Activated CD4-positive, CD25-positive, alpha-beta regulatory T cell treated with anti-CD3 and anti-CD28 coated beads, Interleukin-2, amount 50 U/mL, for 72 hours (primary cell): ENCODE measurements around the gene GRHL3.

Experiments
- DNase-seq: peaks from one replicate; pipeline ENCODE4 v3.0.0; 2021

GRHL3 gene

DNA sequence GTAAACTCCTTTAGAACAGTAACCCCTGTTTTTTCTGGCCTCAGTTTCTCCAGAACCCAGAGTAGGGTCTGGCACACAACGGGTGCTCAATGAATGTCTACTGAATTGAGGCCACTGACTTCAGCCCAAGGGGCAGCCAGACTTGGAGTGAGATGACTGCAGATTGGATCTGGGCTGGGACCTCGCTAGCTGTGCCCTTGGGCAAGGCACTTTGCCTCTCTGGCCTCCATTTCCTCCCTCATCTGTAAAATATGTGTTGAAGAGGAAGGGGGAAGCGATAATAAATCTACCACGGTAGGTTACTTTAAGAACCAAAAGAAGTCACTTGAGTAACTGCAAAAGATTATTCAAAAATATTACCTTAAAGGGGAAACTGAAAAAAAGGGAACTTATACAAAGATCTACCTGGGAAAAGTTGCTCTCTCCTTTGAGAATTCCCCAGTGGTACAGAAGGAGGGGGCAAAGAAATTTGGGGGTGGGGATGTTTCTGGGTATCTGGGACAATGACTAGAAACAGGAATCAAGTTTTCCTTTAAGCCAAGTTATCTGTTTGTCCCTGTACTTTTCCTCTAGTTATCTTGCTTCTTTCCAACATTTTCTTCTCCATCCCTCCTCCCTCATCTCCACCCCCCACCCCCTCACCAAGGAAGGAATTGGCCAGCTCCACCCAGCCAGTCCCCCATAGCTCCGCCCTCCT lies 394 bp upstream of the GRHL3 start:
- no peak for DNase-seq

DNA sequence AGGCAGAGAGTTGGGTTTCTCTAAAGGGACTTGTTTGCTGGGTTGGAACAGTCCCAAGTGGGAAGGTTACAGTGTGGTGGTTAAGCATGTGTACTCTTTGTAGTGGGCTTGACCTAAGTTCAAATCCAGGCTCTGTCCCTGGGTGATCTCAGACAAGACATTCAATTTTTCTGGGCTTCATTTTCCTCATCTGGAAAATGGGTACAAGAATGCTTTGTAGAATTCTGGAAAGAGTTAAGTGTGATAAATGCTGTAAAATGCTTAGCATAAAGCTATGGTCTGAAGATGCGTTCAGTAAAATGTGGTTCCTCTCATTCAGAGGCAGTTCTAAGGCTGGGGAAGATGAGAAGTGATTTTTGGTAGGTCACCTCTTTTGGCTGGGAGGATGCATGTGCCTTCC lies 805 bp downstream of the GRHL3 start:
- no peak for DNase-seq

DNA sequence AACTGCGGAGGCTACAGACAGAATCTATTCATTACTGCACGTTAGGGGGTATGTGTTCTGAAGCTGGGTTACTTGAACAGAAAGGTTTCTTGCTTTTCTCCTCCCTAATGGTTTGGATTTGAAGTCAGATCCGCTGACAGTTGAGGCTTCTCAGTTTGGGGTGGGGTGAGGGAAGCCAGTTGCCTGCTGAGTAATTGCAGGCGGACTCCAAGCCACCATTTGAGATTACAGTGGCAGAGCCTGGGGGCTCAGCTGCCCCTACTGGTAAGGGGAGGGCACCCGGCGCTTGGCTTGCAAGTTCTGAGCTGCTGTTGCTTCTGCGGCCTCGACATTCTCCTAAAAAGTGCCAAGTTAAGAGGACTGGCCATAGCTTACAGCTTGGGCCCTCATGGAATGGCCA lies 2.0 kb downstream of the GRHL3 start:
- DNase-seq = peak; percentile 27

DNA sequence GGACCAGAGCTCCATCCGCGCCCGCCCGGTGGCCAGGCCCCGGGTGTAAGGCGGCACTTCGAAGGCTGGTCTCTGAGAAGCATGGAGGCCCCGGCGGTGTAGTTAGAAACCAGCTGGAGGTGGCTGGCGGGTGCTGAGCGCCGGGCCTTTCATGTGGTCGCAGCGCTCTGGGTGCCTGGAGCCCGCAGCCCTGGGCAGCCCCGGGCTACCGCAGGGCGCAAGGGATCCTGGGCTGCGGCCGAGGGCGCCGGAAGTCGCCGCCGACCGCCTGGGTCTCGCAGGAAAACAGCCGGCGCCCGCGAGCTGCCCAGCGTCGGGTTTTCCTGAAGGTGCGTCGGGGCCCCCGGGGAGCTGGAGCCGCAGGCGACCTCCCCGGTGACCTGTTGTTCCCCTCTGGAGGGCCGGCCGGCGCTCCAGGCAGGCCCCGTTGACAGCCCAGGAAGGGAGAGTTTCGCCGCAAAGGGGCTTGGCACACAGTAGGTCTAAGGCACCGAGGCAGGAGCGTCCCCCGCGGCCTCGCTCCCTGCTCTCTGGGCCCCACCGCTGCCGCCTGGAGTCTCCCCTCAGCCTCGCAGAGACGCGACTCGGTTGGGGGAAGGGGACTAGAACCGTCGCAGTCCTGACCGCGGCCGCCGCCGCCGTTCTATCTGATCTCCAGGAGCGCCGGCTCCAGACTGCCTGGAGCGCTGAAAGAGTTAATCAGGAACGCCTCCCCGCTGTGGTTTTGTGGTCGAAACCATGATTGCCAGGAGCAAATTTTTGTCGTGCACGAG lies 2.7 kb downstream of the GRHL3 start:
- DNase-seq = peak; percentile 76

DNA sequence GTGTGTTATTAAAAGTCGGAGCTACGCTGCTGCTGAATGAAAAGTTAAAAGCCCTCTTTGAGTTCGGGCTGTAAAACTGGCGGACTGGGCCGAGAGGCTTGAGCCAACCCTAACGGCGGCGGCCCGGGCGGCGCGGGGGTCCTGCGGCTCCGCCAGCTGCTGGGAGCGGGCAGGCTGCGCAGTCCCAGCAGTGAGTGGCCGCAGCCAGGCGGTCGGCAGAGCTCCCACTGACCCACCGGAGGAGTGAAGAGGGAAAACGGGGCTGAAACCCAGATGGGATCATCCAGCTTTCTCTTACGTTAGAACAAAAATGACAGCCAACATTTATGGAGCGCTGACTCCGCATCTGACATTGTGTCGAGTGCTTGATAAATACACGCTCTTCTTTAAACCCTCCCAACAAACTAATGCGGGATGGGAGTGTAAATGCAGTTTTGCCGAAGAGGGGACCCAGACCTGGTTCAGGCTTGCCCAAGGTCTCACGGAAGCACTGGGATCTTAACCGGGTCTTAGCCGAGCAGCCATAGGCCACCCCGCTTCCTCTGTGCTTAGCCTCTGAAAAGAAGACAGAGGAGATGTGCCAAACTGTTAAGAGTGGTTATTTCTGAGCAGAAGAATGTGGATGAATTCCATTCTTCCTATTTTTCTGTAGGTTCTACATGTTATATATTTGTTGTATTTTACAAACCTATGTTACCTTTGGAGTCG lies 3.5 kb downstream of the GRHL3 start:
- DNase-seq = no peak

DNA sequence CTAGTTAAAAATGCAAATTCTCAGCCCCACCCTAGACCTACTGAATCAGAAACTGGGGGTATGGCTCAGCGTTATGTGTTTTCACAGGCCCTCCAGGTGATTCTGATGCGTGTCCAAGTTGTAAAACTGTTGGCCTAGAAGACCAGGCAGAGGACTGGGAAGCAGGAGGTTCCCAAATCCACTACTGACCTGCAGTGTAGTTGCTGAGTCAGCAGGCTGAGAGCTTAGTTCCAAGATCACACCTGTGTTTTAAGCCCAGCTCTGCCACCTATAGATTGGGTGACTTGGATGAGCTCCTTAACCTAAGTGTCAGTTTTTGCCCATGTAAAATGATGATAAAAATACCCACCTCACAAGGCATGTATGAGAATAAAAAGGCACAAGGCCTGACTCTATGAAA lies 4.1 kb downstream of the GRHL3 start:
- DNase-seq = no peak

DNA sequence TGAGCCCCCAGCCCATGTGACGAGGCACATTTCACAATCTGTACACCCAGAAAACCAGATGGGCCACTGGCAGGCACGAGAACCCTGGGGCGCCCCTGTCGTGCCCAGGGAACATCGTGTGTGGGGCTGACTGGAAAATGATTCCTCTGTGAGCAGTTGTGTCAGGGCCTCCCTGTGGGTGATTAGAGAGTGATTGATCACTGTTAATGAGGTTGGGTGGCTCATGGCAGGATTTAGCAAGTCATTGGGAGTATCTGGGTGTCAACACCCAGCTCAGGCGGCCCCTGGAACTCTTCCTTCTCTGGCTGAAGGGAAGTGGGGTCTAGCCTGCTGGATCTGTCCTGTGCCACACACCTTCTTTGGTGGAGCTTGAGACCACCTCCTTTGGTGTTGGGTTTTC lies 5.7 kb downstream of the GRHL3 start:
- DNase-seq = no peak

DNA sequence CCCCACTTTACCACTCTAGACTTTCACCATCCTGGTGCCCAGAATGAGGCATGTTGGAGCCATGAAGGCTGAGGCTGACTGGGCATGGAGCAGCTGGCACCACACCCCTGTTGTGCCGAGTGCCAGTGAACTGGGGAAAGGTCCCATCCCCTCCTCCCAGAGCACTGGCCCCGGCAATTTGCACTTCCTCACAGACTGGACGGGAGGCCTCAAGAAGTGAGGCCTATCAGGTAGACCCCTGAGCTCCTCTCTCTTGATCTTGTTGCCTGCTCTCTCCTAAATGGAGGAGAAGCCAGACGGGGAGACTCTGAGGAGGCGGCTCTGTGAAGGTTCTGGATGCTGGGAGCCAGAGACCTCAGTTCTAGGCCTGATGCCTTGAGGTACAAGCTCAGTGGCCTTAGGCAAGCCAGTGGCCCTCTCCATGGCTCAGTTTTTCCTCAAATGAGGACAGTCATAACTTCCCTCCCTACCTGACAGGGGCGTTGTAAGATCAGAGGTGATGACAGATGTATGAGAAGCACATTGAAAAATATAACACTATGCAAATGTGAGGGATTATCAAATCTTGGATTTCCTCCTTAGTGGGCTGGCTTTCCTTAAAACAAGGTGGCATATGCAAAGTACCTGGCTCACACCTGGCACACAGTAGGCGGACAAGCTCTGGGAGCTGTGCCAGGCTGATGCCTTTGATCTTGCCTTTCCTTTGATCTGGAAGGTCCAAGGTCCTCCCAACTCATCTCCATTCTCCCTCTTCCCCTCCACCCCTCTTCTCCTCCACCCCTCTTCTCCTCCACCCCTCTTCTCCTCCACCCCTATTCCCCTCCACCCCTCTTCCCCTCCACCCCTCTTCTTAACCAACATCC lies 6.7 kb downstream of the GRHL3 start:
- no peak for DNase-seq

DNA sequence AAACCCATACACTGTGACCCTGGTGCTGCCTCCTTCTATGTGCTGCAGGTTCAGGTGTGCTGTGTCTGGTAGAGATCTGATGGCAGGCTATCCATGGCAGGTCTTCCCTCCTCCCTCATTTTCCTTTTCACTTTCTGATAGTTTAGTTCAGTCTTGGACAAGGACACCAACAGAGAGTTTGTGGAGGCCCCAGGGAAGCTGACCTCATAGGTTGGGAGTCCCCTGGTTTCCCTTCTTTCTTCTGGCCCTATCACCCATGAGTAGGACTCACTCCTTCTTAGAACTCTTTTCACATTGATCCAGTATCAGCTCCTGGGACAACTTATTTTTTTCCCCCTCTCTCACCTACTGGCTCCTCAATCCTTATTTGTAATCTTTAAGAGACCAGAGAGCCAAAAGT lies 8.3 kb downstream of the GRHL3 start:
- DNase-seq = no peak

DNA sequence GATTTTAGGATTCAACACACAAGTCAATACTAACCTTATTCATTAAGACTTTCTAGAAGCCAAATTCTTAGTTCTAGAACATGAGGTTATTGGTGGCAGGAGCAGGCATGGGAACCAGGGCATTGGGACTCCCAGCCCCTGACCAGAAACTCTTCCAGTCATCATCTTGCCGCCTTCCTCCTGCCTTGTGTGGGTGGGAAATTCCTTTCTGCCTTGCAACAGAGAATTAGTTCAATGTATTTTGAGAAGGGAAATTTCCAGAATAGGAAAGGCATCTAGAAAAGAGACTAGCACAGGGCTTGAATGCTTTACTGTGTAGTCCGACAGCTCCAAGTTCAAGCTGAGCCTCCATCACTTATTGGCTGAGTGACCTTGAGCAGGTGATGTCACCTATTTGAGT lies 8.7 kb downstream of the GRHL3 start:
- no peak for DNase-seq

DNA sequence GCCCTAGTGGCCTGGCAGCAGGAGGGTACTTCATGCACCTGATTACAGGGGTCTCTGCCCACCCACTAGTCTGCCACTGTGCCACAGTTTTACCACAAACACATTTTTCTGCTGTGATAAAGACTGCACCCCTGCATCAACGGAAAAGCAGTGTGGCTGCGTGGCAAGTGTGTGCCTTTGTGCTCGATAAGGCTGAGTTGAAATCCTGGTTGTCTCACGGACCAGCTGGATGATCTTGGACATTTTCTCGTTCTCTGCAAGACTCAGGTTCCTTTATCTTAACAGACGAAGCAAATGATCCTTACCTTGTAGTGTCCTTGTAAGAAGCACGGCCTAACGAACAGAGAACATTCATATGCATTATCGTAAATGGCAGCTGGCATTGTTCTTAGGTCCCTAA lies 10.2 kb downstream of the GRHL3 start:
- DNase-seq = no peak

DNA sequence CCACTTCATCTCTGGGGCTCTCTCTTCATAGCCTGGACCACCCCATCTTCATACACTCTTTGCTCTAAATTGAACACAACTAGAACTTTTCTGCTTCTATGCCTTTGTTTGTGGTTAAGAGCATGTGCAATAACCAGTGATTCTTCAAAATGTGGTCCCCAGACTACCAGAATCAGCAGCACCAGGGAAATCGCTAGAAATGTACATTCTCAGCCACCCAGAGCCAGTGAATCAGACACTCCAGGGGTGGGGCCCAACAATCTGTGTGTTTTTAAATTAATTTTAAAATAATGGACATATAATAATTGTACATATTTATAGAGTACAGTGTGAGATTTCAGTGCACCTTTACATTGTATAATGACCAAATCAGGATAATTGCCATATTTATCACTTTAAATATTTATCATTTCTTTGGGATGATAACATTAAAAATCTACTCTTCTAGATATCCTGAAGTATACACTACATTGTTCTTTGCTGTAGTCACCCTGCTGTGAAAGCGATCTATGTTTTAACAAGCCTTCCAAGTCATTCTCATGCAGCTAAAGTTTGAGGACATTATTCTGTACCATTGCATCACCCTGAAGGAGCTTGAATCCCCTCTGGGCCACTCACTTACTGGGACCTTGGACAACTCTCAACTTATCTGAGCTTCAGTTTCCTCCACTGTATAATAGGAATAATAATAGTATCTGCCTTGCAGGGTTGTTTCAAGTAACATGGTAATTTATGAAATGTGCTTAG lies 10.8 kb downstream of the GRHL3 start:
- DNase-seq = no peak

DNA sequence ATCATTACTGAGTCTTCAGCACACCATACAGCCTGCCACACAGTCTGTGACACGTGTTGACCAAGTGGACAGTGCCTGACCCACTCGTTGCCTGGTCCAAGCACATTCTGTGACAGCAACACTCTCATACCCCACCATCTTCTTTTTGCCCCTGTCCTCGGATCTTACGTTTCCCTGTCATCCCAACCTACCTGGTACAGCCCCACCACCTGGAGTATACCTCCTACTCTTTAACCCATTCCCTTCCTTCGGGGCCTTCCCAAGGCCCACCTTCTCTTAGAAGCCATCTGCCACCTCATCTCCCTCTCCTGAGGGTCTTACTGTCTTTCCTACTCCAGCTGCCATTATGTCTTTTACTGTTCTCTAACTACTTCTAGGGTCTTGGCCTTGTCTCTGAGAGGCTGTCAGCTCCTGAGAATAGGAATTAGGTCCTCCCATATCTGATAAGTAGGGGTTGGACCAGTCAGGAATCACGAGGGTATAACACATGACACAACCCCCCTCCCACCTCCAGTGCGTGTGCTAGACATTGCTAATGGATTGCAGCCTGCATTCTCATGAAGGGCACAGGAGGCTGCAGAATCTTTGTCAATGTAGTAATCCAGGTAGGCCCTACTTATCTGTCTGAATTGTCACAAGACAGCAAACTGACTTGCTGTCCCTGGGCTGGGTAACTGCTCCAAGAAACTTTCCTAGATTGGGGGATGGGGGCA lies 13.0 kb downstream of the GRHL3 start:
- no peak for DNase-seq

DNA sequence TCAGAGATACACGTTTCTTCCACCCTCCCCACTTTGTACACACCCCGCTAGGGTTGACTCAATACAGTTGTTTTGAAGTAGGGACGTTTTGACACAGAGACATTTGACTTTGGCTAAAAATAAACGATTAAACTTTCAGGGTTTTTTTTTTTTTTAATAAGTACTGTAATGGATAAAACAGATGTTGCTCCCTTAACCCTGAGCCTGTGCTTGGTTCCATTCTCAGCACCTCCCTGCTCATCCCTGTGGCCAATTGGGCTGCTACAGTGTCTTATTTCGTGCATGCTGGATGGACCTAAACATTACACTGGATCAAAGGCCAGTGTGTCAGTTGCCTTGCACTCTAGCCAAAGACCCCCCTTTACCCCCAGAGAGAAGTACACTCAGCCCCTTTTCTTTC lies 16.9 kb downstream of the GRHL3 start:
- no peak for DNase-seq

DNA sequence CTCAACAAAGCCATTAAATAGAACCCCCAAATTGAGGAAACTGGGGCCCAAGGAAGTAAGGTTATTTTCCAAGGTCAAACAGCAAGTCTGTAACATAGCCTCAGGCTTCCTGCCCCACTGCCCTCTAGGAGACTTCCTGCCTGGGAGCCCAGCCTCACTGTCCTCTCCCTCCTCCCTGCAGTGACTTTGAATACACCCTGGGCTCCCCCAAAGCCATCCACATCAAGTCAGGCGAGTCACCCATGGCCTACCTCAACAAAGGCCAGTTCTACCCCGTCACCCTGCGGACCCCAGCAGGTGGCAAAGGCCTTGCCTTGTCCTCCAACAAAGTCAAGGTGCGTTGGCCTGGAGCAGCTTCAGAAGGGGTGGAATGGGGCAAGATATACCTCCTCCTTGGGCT lies 18.3 kb downstream of the GRHL3 start:
- DNase-seq = no peak

DNA sequence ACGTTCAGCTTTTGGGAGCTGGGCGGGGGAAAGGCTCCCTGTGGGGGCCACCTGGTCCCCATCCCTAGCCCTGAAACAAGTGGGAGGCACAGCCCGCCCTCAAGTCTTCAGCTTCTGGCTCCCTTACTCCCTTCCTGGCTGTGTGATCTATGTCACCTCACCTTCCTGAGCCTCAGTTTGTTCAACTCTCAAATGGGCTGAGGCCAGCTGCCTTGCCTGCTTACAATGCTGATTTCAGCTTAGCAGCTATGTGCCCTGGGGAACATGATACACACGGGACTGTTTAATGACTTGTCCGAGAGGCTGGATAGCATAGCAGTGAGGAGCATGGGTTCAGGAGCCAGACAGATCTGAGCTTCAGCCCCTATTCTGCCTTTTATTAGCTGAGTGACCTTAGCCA lies 19.3 kb downstream of the GRHL3 start:
- DNase-seq = no peak

DNA sequence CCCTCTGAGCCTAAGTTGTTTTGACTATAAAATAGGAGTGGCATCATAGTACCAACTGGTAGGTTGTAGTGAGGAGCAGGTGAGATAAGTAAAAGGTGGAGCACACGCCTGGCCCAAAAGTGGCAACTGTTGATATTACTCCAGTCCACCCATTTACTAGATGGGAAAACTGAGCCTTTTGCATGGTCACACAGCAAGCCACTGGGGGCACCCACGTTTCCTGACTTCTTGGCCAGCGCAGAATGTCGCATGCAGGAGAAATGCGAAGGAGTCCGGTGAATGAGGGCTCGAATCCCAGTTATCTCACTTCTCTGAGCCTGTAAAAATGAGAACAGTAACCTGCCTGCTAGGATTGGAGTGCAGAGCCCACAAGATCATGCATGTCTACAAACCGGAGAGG lies 20.8 kb downstream of the GRHL3 start:
- no peak for DNase-seq

DNA sequence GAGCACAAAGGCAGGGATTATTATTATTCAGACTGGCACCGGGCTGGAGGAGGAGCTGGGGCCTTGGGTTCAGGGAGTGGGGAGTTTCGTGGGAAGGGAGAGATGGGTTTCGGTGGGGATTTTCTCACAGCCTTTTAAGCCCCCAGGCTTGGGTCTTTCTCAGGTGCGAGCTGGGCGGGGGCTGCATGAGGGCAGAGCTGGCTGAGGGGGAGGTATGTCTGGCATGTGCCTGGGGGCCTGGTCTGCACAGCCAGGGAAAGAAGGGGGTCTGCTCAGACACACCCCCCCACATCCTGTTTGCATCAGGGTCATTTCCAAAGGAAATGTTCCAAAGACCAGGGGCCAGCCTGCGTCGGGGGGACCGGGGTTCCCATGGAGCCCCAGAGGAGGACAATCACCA lies 21.6 kb downstream of the GRHL3 start:
- no peak for DNase-seq

DNA sequence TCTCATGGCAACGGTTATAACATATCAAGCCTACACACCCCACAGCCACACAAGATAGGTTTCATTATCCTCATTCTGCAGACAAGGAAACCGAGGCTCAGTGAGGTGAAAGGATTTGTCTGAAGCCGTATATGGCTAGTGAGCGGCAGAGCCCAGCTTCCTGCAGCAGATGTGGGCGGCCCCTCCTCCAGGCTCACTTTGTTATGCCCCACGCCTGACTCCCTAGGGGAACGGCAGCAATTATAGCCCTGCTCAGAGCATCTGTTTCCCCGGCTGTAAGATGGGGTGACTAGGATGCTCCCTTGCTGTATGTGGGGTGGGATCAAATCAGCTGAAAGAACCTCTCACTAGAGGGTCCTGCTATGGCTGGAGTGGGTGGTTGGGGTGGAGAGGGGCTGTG lies 22.1 kb downstream of the GRHL3 start:
- no peak for DNase-seq

DNA sequence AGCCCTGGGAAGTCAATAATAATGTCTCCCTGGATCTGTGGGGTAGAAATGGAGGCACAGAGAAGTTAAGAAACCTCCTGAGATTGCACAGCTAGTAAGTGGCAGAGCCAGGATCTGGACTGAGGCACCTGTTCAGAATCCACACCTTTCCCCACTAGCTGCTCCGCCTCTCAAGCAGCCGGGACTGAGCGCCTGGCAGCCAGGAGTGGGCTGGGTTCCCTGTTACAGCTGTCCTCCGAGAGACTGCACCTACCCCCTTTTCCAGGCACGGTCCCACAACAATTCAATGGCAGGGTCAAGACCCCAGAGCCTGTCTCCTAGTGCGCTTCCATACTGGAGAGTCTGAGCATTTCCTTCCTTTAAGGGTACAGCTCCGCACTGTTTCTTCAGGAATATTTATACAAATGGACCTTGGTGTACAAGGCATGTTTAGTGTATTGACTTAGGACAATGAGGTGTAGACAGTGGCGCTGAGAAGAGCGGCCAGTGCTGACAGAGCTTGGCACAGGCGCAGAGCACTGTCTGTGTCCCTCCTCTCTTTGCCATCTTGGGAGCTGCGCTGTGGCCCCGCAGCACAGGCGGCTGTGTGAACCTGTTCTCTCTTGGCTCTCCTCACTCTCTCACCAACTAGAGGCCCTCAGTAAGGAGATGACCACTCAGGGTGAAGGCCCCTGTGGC lies 24.4 kb downstream of the GRHL3 start:
- DNase-seq = no peak

DNA sequence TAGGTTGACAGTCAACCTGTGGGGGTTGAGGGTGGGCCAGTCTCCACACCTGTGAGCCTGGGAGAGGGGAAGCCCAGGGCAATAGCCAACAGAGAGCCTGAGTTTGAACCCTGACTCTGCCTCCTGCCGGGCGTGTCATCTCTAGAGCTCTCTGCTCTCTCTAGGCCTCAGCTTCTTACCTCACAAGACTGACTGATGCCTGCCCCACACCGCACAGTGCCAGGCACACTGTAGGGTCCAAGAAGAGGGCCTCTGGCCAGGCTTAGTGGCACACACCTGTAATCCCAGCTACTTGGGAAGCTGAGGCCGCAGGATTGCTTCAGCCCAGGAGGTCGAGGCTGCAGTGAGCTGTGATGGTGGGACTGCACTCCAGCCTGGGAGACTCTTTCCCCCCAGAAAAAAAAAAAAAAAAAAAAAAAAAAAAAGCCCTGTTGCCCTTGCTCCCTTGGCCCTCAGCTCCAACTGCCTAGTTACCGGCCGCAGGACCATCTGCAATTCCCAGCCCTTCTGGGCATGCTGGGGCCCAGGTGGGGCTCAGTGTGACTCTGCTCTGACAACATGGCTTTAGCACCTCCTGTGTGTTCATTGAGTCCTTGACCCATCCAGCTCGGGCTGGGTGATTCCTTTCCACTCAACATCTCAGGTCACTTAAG lies 25.1 kb downstream of the GRHL3 start:
- DNase-seq = no peak
